ENCODE results near the gene FBXW4. TPM values are rescaled to one million over a fixed set of nuclear protein-coding genes. Genes with fewer than 3 reads are reported as not detected.
A peak's percentile ranks its signal among the peaks of the same experiment; 100 is the strongest.

FBXW4 gene
- total RNA-seq, 2 donors from 2014 or later, result 61.3 to 92.2 TPM

GRCh38 chr10:101572126-101572525 lies 122.8 kb downstream of the FBXW4 start:
- TF ChIP-seq POLR2A (IDR thresholded peaks at IDR 0.05) (no peak), CTCF (IDR thresholded peaks at IDR 0.05) (no peak), POLR2AphosphoS5 (IDR thresholded peaks at IDR 0.05) (no peak)
- Histone ChIP-seq H3K9me3 (no peaks in the 10 kb centered on the region), H3K4me3 (no peak overlapping the region), H3K27me3 (replicated peaks; ENCODE audit: insufficient read depth) (no peaks in the 10 kb centered on the region), H3K27ac (no peak overlapping the region), H3K4me1 (replicated peaks) (no peaks in the 10 kb centered on the region), H3K36me3 (no peaks in the 10 kb centered on the region)
- intact Hi-C loops (cut with DNase I), result loop anchor here (5.0 kb wide), 1 partner anchor 410 kb away; no protein-coding TSS in a partner anchor
- no peak for DNase-seq (ENCODE audit: low spot score)
- WGBS, result 80% methylated on average over 7 of the region's 7 CpGs

- H3K36me3 ChIP-seq, result no peaks in the 10 kb centered on the region
- no peak overlapping the region for H3K4me3 ChIP-seq
- no peak overlapping the region for H3K27ac ChIP-seq
- H3K4me1 ChIP-seq (replicated peaks), result no peaks in the 10 kb centered on the region
- WGBS, result 74% methylated on average over 7 of the region's 8 CpGs
- H3K9me3 ChIP-seq, result no peaks in the 10 kb centered on the region
- no peak for DNase-seq (ENCODE audit: low spot score)
- peaks cover 4% of the 10 kb centered on the region for H3K27me3 ChIP-seq (replicated peaks; ENCODE audit: insufficient read depth)
- intact Hi-C loops (cut with DNase I), result loop anchor here (5.0 kb wide), 1 partner anchor 409 kb away; no protein-coding TSS in a partner anchor
- no peak for TF ChIP-seq CTCF (IDR thresholded peaks at IDR 0.05)
Observed at GRCh38 chr10:101571271-101571925, 123.6 kb downstream of the FBXW4 start.

- peak overlapping the region; percentile 38 to 40 for H3K4me3 ChIP-seq
- no peak overlapping the region for H3K27ac ChIP-seq
- H3K36me3 ChIP-seq, result no peaks in the 10 kb centered on the region
- 11% methylated on average over 17 of the region's 37 CpGs for WGBS
- H3K27me3 ChIP-seq (replicated peaks; ENCODE audit: insufficient read depth), result peaks cover 5% of the 10 kb centered on the region
- intact Hi-C loops (cut with DNase I), result loop anchor here (1.0 to 5.0 kb wide), 2 partner anchors 357 to 408 kb away; no protein-coding TSS in a partner anchor
- H3K4me1 ChIP-seq (replicated peaks), result no peaks in the 10 kb centered on the region
- H3K9me3 ChIP-seq, result no peaks in the 10 kb centered on the region
- TF ChIP-seq POLR2A (IDR thresholded peaks at IDR 0.05) (no peak), CTCF (IDR thresholded peaks at IDR 0.05) (peak in 1 of 4 experiments; percentile 3)
- DNase-seq (ENCODE audit: low spot score), result no peak
Observed at GRCh38 chr10:101570428-101571270, 124.3 kb downstream of the FBXW4 start.

DNA sequence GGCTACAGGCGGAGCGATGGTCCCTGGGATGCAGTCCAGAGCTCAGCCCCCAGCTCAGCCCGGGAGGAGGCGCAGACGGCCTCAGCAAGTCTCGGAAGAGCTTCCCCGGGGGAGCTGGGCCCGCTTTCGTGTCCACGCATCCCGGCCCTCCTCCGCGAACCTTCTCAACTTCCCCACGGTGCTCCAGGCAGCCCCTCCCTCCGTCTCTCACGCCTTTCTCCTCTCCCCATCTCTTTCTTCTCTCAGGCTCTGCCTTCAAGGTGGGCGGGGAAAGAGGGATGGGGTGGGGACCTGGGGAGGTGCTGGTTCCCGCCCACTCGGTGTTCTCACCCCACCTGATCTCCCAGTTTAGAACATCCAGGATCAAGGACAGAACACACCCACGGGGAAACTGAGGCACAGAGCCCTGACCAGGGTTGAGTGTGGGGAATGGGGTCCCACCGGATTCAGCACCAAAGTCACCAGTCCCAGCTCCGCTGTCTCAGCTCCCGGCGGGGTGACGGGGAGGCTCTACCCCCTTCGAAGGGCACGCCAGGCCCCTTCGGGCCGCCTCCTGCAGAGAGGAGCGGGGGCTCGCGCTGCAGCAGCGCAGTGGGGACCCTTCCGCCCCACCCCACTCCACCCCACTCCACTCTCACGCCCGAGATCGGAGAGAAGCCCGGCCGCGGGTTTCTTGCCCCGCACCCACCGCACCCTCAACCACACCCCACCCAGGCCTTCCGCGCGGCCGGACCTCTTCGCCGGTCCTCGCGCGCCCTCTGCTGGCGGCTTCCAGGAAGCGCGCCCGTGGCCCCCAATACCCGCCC lies 125.1 kb downstream of the FBXW4 start:
- H3K4me3 ChIP-seq, result peak overlapping the region; percentile 38 to 40
- no peak overlapping the region for H3K27ac ChIP-seq
- H3K4me1 ChIP-seq (replicated peaks), result no peaks in the 10 kb centered on the region
- H3K27me3 ChIP-seq (replicated peaks; ENCODE audit: insufficient read depth), result peaks cover 10% of the 10 kb centered on the region
- peak; percentile 76 for DNase-seq (ENCODE audit: low spot score)
- TF ChIP-seq POLR2A (IDR thresholded peaks at IDR 0.05) (no peak), POLR2AphosphoS5 (IDR thresholded peaks at IDR 0.05) (no peak), CTCF (IDR thresholded peaks at IDR 0.05) (peak; percentile 78 to 96 (median 88))
- WGBS, result 1% methylated on average over 34 of the region's 56 CpGs
- no peaks in the 10 kb centered on the region for H3K36me3 ChIP-seq
- intact Hi-C loops (cut with DNase I), result loop anchor here (1.0 to 10.0 kb wide), 4 partner anchors 105 to 408 kb away; no protein-coding TSS in a partner anchor
- no peaks in the 10 kb centered on the region for H3K9me3 ChIP-seq

Data from prostate gland (tissue), 2 donors.